ENCODE results near the gene AMDHD1.

AMDHD1 gene
- 0.72 to 1.0 reads per million in 2 donors for total RNA-seq

GRCh38 chr12:95943330-95943842 is at the start of gene AMDHD1:
TSS of gene AMDHD1 (plus strand) at chr12:95943331. CDS start at chr12:95943399, 68 bp downstream.
- peak; percentile 48 for DNase-seq

DNA sequence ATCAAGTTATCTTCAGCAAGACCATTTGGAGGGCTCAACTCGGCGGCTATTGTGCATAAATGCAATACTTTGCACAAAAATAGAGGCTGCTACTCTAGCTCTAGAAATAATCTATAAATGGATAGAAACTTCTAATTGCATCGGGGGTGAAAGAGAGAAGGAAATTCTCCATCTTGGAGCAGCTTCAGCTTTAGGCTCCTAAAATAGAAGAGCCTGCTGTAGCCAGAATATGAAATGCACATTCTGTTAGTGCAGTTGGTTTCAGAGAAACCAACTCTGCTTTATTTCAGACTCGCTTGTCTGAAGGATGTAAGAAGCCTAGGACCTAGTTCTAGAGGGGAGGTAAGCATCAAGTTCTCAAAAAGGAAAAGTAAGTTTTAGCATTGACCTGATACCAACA is 46.3 kb upstream of the AMDHD1 start:
- DNase-seq, result no peak

DNA sequence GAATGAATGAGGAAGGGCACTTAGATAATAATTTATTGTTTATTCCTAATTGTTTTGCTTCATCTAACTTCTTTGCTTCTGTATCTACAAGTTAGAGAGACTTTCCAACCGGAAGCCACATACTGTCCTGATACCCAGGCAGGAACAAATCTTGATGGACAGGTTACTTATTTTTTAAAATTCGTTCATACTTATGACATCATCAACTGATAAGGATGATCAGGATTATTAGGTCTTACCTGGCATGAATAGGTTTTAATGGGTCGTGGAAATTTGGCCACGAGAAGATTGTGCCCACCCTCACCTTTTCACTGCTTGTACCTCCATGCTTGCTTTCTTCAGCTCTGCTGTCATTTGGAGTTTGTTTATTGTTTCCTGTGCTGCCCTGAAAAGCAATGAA is 45.0 kb upstream of the AMDHD1 start:
- no peak for DNase-seq

DNA sequence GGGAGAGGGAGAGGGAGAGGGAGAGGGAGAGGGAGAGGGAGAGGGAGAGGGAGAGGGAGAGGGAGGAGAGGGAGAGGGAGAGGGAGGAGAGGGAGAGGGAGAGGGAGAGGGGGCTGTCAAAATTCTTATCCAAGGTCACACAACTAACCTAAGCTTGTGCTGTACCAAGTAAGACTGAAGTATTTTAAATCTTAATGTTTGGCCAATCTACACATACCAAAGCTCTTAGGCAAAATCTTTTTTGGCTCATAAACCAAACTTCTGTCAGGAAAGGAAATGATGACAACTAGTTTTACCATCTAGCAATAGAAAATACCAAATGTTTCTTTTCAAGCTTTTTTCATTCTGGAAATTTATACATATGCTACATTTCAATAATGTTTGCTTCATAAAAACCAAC is 34.6 kb upstream of the AMDHD1 start:
- no peak for DNase-seq

DNA sequence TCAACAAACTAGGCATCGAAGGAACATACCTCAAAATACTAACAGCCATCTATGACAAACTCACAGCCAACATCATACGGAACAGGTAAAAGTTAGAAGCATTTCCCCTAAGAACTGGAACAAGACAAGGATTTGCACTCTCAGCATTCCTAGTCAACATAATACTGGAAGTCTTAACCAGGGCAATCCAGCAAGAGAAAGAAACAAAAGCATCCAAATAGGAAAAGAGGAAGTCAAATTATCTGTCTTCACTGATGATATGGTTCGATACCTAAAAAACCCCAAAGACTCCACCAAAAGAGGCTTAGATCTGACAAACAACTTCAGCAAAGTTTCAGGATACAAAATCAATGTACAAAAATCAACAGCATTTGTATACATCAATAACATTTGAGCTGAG is 33.3 kb upstream of the AMDHD1 start:
- no peak for DNase-seq

DNA sequence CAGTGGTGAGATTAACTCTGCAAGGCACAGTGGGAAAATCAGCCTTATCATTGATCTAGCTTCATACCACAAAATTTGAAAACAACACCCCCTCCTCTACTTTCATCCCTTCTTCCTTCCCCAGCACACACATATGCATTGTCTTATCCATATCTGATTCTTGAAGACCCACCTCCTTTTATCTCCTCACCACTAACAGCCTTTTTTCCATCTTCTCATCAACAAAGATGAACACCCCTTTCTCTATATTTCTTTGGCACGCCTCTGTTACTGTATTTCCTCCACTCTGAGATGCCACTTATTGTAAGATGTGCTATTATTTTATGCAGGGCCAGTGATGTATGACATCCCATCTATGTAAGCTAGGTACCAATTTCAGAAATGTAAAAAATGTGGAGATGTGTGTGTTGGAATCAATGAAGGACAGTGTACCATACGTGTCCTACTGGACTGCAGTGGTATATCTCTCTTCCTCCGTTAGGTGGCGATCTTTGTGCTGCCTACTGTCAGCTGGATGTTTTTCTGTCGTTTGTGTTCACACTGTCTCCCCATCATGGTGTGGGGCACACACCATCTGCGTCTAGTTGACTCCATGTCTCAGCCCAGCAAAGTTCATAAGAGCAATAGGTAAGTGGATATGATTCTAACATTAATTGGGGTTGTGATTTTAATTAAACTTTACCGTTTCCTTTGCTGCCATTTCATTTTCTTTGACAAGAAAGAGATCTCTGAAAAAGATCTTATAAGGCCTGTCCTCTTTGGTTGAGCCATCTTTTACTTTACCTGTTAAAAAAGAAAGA is 24.7 kb upstream of the AMDHD1 start:
- peak; percentile 5 for DNase-seq

DNA sequence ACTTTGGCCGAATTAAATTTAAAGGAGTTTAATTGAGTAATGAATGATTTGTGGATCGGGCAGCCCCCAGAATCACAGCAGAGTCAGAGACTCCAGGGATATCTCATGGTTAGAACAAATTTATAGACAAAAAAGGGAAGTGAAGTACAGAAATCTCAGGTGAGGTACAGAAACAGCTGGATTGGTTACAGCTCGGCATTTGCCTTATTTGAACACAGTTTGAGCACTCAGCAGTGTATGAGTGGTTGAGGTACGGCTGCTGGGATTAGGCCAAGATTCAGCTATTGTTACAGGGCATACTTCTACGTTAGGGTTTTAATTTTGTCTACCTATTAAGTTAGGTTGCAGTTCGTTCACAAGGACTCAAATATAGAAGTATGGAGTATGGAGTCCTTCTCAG is 24.0 kb upstream of the AMDHD1 start:
- no peak for DNase-seq

DNA sequence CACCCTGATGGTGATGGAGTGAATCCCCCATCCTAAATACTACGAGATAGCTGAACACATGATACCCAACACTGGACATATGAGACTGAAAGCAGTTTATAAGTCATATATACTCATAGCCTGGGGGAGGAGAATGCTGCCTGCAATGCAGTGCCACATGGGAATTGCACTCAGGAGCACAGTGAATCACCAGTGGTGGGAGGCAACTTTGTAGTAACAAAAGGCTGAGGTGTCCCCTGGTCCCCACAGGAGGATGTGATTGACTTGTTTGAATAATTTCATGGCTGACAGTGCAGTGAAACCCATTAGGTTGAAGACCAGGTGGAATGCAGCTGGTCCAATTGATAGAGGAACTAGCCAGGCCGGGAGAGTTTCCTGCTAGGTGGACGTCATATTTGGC is 20.9 kb upstream of the AMDHD1 start:
- DNase-seq, result no peak

GRCh38 chr12:95940514-95940913 is 2.6 kb upstream of the AMDHD1 start:
- DNase-seq, result no peak

- no peak for DNase-seq
Measured at GRCh38 chr12:95942101-95942523, 1.0 kb upstream of the AMDHD1 start.

GRCh38 chr12:95942524-95943329 is 404 bp upstream of the AMDHD1 start, which contains the start of gene CCDC38:
TSS of gene CCDC38 (minus strand) at chr12:95942614. CDS start at chr12:95936509, 6,105 bp downstream.
- peak; percentile 67 for DNase-seq

DNA sequence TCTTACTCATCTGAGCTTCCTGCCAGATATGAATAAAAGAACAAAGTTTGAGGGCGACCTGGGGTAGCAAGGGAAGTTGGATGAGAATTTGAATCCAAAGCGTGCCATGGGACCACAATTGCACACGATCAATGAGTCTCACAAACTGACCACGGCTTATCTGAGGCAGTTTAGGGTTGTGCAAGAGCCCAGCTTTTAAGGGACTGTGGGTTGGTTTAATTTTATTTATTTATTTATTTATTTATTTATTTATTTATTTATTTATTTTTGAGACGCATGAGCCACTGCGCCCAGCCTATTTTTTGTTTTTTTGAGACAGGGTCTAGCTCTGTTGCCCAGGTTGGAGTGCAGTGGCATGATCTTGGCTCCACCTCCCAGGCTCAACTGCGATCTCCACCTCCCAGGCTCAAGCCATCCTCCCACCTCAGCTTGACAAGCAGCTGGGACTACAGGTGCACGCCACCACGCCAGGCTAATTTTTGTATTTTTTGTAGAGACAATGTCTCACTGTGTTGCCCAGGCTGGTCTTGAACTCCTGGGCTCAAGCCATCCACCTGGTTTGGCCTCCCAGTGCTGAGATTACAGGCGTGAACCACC is 1.1 kb downstream of the AMDHD1 start:
- no peak for DNase-seq

DNA sequence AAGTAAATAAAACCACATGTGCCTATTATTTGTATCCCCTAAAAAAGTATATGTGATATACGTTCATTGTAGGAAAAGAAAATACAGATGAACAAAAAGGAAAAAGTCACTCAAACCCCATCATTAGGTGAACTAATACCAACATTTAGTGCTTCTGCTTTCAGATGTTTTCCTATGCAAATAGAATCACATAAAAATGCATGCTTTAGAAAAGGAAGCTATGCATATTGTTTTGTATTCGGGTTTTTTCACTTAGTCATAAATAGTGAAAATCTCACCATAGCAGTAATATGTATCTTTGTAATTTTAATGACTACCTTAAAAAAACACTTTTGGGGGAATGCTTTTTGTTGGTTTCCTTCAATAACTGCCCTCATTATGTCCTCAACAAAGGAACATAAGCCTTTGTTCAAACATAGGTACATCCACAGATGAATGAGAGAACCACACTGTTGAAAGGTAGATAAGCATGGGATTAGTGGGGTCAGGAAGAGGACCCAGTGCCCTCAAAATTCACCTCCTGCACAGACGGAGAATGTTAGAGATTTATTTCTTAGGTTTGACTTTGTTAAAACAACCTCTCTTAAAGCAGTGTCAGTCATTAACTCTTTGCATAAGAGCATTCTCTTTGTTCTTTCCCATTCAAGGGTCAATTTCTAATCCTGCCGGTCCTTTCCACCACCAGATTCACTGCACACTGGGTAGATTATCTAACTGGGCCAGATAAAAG is 6.5 kb downstream of the AMDHD1 start:
- DNase-seq, result no peak

- no peak for DNase-seq
Measured at GRCh38 chr12:95951515-95951914, 8.4 kb downstream of the AMDHD1 start.

DNA sequence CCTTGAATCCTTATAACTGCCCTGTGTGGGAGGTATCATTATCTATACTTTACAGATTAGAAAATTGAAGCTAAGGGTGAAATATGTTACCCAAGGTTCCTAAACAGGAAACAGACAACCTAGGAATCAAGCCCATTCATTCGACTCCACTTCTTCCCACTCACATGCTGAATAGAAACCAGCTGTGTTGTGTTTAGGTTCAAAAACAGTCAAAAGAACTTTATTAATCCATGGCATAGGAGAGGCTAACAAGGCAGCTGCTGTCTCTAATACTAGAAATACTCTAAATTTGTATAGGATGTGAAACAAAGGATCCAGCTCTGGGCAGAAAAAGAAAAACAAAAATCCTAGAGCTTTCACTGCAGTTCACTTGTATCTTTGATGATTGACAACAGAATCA is 9.9 kb downstream of the AMDHD1 start:
- DNase-seq, result no peak

GRCh38 chr12:95955549-95956159 is 12.5 kb downstream of the AMDHD1 start:
- DNase-seq, result no peak

DNA sequence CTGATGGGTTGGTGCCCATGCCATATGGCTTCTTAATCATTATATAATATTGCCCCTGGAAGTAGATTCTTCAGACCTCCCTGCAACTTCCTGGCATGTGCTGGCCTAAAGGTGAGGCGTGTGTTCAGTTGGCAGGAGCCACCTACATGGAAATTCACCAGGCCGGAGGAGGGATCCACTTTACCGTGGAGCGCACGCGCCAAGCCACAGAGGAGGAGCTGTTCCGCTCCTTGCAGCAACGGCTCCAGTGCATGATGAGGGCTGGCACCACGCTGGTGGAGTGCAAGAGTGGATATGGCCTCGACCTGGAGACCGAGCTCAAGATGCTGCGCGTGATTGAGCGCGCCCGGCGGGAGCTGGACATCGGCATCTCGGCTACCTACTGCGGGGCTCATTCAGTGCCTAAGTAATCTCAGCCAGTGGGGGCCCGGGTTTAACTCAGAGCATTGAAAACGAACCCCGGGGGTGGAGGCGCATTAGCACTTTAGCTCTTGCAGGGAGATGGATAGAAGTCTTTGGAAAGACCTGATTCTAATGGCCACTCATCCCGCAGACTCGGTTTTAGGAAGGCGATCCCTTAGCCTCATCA is 13.5 kb downstream of the AMDHD1 start:
- DNase-seq, result no peak

- no peak for DNase-seq
Measured at GRCh38 chr12:95959107-95959506, 16.0 kb downstream of the AMDHD1 start.

DNA sequence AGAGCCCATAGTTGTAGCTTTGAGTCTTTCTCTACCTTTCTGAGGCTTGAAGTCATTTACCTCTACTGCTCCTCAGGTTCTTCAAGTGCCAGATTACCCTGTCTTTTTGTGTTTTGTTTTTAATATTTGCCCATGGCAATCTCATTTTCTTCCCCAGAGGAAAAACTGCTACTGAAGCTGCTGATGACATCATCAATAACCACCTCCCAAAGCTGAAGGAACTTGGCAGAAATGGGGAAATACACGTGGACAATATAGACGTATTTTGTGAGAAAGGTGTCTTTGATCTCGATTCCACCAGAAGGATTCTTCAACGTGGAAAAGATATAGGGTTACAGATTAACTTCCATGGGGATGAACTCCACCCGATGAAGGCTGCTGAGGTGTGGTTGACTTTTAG is 17.1 kb downstream of the AMDHD1 start:
- no peak for DNase-seq

DNA sequence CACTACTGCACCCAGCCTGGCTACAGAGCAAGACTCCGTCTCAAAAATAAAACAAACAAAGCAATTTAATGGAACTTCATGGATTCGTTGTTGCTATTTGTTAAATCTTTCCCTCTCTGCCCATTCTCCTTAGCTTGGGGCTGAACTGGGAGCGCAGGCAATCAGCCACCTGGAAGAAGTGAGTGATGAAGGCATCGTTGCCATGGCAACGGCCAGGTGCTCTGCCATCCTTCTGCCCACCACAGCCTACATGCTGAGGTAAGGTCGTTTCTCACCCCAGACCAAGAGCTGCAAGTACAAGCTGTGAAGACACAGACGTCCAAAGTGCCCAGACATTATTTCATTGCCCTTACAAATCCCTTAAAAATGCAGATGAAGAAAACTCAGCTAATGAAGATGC is 19.1 kb downstream of the AMDHD1 start:
- no peak for DNase-seq

DNA sequence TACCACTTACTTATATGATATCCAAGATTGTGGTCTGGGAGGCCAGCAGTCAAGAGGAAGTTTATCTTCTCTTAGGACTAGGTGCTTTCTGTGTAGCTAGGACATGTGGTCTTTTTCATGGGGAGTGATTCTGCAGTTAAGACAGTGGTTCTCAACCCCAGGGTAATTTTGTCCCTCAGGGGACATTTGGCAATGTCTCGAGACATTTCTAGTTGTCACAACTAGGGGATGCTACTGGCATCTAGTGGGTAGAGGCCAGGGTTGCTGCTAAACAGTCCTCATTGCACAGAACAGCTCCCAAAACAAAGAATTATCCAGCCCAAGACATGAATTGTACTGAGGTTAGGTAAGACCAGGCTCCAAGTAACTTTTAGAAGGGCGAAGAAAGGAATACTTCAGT is 20.0 kb downstream of the AMDHD1 start:
- DNase-seq, result no peak
